ENCODE measurements around the gene HSPG2.
"Not testable (repeated sequence)": the region's sequence is repeated elsewhere in the genome, so short reads cannot be mapped to it uniquely, and the experiment has no call there.

The HSPG2 gene

DNA sequence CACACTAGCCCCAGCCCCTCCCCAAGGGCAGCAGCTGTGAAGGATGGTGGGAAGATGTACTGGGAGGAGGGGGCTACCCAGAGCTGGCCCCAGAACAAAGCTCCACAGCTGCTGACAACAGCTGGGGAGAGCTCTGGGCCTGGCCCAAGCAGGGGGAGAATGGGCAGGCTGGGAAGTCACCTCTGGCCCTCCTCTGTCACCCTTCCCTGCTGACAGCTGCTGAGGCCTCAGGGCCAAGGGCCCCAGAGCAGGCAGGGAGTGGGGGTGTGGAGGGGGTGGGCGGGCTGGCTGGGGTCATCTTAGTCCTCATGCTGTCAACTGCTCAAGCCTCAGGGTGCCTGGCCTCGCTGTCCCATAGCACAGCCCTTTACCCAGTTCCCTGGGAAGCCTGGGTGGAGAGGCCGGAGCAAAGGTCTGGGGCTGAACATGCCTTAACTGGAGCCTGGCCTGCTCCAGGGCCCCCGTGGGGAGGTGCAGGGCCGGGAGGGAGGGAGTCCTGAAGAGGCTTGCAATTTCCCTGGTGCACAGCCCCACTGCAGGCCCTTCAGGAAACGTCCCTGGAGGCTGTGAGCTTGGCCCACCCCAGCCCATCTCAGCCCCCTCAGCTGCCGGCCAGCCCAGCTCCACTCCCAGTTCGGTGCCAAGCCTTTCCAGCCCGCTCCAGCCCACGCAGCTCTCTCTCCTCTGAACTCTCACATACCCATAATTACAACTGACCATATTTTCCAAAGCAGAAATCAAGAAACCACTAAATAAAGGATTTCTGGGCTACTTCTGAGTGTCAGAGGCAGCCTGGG is 25.7 kb downstream of the HSPG2 start:
- no peak for DNase-seq

DNA sequence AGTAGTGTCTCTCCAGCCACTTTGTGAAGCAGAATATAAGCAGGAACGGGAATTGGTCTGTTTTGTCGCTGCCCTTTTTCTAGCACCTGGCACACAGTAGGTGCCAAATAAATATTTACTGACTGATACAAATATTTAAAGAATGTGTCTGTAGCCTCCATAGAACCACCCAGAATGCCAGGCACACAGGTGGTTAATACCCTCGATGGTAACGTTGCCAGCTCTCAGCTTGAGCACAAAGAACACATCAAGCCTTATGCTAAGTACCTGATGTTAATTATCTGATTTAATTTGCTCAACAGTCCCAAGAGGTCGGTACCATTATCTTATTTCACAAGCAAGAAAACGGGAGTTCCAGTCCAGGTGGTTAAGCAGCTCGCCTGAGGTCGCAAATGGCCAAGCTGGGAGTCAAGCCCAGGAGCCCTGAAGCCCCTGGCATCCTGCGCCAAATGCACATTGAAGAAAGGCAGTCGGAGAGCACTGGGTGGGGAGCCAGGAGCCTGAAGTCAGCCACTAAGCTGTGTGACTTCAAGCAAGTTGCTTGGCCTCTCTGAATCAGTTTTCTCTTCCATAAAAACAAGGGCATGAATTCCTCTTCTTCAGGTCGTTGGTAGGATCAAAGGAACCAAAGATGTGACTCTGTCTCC is 26.4 kb downstream of the HSPG2 start:
- no peak for DNase-seq

DNA sequence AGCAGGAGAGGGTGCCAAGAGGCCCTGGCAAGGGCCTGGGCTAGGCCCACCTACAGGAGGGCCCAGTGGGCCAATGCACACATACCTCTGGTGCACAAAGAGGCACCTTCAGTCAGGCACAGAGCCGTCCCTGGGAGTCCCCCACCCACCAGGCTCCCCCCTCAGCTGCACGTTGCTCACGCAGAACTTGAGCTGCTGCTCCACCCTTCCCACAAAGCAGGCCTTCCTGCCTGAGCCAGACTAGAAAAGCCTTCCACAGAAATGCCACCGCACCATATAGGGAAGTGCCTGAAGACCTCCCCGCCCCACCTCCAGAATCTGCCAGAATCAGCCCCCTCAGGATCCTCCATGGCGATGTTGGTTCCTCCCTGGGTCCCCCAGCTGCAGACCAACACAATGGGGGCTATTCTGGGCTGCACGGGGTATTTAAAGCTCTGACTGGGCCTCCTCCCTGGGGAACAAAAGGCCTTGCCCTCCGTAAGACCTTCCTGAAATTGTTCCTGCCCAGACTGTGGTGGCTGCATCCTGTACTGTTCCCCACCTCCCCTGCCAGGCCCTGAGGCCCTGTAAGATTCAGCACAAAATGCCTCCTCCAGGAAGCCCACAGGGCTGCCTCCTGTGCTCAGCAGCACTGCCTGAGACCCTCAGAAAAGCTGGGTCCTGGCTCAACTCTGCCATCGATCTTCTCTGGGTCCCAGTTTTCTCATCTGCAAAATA is 27.2 kb downstream of the HSPG2 start:
- DNase-seq = peak; percentile 31

DNA sequence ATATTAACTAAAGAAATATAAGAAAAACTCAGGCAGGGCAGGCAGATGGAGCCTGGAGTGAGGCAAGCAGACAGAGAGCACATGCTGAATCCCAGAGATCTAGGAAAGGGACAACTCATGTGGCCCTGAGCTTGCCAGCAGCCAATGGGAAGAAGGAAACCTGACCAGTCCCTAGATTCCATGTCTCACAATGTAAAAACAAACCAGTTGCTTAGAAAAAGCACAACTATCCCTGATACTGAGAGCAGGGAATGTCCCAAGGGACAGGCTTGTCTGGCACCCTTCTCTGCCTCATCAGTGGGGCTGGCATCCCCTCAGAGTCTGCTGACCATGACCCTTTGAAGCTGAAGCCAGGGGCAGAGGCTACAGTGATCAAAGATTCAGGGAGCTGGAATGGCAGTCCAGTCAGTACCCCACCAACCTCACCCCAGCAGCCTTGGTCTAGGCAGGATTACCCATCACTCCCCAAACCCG is 27.8 kb downstream of the HSPG2 start:
- no peak for DNase-seq

DNA sequence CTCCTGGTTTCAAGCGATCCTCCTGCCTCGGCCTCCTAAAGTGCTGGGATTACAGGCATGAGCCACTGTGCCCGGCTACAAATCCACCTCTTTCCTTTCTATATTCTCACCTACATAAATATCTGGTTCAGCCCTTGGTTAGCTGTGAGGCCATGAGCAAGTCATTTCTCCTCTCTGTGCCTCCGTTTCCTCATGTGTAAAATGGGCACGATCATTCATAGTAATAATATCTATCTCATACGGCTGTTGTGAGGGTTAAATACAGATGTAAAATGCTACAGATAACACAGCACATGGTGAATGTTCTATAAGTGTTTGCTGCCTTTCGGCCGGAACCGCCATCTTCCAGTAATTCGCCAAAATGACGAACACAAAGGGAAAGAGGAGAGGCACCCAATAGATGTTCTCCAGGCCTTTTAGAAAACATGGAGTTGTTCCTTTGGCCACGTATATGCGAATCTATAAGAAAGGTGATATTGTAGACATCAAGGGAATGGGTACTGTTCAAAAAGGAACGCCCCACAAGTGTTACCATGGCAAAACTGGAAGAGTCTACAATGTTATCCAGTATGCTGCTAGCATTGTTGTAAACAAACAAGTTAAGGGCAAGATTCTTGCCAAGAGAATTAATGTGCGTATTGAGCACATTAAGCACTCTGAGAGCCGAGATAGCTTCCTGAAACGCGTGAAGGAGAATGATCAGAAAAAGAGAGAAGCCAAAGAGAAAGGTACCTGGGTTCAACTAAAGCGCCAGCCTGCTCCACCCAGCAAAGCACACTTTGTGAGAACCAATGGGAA is 29.2 kb downstream of the HSPG2 start:
- DNase-seq = not testable (repeated sequence)

DNA sequence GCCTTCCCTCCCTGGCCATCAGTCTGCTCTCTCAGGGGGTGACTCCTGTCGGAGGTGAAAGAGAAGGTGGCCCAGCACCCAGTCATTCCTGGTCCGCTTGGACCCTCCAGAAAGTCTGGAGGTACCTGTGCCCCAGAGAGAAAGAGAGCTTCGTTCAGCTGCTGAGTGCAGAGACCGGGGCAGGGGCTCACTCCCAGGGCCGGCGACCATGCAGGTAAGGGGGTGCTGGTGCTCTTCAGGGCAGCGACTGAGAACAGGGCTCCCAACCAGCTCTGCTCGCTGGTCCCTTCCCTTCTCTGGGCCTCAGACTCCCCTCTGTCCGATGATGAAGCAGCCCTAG is 30.1 kb downstream of the HSPG2 start:
- no peak for DNase-seq

DNA sequence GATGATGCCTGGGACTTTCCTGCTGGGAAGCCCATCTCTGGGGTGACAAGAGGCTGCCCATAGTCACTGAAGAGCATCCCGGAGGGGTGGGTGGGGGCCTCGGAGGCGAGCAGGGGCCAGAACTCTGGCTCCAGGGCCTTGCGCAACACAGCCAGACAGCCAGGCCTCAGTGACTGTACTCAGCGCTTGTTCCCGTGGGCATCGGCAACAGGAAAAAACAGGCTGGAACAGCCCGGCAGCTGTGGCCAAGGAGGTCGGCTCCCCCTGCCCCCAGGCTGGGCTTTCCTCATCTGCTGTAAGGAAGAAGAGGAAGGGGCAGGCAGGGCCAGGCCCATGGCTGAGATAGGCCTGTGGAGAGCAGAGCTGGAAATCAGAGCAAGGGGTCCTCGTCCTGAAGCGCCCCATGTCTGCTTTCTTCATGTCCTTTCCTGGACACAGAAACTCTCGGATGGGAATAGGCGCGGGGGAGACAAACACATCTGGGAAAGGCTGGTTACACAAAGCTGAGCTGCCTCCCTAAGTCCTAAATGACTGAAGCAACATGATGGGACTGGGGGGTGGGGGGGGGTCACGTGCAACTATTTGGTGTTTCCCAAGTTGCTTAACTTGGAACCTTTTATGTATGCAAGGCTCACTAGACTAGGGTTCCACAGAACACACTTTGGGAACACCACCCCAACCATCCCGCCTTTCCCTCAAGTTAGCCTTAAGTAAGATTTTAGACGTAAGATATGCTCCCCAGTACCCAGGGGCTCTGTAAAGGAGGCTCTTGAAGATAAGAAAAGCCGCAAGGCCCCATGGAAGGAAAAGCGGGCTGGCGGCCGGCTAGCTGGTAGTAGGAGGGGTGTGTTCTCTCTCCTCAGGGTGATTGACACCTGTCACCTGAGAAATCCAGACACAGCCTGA is 30.7 kb downstream of the HSPG2 start:
- DNase-seq = no peak

DNA sequence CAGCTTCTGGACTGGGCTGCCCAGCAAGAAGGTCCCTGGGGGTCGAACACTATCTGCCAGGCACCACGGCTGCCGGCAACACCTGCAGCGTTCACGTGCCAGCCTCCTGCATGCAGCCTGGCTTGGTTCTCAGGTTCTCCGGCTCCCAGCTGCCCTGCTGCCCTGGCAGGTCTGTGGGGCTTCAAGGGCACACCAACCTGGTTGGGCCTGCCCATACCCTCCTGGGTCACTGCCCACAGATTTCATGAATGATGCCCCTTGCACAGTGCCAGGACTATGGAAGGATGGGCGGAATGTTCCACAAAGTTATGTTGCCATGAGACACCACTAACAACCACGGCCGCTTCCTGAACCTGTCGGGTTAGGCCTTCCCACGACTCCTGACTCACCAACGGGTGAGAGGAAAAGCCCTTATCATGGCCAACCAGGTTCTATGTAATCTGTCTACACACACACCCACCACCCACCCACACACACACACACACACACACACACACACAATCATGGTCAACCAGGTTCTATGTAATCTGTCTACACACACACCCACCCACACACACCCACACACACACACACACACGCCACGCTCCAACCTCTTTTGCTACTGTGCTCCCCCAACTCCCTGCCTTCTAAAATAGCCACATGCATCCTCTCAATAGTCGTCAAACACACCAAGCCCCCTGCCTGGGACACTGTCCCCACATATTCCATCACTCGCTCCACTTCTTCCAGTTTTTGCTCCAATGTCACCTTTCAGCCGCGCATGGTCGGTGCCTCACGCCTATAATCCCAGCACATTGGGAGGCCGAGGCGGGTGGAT is 32.2 kb downstream of the HSPG2 start:
- no peak for DNase-seq

DNA sequence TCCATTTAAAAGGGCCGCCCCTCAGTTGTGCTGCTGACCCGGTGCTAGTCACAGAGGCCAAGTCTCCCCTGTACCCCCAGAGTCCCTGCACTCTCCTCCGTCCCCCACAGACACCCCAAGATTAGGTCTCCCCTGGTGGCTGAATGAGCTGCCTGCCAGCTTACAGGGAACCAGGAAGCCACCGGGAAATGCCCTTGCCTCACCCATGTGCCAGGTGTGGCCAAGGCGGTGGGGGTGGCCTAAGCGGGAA is 32.7 kb downstream of the HSPG2 start:
- DNase-seq = no peak

DNA sequence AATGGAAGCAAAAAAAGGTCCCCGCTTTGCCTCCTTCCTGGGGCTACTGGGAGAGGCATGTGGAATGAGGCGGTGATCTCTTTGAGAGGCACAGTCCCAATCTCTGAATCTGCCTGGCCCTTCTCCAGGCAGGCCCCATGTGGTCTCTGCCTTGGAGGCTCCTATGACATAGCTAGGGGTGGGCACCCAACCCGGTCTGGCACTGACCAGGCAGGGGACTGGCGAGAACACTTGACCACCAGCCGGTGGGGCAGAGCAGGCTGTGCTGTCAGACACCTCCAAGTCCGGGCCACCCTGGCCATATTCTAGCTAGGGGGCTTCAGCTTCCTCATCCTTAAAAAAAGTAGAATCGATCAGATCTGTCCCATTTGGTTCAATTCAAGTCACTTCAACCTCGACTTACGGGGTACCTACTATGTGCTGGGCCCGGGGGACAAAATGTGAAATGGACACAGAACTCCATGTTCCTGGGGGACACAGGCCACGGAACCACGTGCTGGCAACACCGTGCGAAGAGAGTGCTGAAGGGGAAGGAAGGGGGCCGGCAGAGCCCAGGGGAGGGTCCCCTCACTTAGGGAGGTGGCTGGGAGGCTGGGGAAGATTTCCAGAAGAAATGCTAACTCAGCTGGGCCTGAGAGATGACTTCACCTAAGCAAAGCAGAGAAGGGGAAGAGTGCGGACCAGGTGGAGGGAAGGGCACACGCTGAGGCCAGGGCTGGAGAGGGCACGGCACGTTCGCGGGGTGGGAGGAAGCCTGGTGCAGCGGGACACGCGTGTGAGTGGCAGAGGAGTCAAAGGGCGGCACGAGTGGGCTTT is 33.3 kb downstream of the HSPG2 start:
- DNase-seq = no peak

DNA sequence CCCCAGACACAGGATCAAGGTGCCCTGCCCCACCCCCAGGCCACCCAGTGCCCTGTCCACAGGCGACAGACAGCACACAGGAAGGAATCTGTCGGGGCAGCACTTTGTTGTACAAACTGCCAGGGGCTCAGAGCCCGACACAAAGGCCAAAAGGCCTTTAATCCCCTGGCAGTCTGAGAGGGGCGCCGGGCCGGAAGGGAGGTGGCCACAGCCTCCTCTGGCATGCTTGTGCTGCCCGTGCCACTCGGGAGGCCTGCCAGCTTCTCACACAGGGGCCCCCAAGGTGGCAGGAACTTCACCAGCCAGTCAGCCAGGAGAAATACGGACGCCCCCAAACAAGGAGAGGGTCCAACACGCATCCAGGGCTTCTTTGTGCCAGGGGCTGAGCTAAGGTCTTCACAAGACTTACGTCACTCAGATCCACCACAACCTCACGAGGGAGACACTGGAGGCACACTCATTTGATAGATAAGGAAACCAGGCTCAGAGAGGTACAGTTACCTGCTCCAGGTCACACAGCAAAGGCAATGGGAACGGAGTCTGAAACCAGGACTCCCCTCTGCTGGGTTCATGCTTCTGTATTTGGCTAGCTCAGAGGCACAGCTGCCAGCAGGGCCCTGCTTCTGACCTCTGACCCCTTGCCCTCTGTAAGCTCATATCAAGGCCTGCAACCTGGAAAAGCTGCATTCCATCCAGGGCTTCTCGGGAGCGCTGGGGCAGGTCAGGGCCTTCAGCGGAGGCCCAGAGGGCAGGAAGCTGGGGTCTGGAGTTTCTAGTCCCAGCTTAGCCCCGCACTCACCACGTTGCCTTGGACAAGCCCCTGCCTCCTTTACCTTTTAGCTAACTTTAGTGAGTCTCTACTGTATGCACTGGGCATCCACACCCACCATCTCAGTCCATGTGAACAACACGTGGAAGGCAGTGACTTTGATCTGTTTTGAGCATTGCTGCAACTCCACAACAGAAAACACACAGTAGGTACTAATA is 34.8 kb downstream of the HSPG2 start:
- peak; percentile 8 for DNase-seq

DNA sequence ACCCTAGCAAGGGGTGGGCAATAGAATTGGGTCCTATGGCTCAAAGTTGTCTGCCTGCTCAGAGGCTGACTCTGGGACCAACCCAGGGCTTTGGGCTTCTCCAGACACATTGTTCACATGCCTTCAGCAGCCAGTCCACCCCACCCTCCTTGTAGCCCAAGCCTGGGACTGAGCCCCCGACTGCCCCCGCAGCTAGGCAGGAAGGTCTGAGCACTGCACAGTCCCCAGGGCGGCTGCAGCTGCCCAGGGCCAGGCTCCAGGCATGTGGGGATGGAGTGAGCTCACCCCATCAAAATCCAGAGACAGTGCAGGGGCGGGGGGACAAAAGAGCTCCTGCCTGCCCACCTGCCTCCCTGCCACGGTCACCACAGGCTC is 35.6 kb downstream of the HSPG2 start:
- DNase-seq = no peak

DNA sequence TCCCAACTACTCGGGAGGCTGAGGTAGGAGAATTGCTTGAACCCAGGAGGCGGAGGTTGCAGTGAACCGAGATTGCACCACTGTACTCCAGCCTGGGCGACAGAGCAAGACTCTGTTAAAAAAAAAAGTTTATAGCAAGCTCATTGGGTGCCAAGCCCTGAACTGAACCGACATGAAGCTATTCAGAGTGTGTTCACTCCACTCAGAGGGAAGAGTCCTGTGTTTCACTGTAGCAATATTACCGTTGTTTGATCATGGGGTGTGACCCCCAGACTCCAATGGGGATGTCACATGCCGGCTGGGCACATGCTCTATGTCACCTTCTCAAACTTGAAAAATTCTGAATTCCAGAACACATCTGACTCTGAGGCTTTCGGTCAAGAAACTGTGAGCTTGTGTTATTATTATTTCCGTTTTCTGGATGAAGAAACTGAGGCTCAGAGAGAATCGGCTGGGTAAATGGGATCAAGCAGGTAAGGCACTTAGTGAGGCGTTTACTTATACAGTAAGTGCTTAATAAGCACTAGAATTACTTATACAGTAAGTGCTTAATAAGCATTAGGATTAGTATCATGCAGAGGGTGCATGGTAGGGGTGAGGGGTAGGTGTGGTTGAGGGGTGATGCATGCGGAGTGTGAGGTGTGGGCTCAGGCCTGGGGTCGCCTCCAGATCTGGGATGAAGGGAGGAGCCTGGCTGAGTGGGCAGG is 36.2 kb downstream of the HSPG2 start:
- no peak for DNase-seq

DNA sequence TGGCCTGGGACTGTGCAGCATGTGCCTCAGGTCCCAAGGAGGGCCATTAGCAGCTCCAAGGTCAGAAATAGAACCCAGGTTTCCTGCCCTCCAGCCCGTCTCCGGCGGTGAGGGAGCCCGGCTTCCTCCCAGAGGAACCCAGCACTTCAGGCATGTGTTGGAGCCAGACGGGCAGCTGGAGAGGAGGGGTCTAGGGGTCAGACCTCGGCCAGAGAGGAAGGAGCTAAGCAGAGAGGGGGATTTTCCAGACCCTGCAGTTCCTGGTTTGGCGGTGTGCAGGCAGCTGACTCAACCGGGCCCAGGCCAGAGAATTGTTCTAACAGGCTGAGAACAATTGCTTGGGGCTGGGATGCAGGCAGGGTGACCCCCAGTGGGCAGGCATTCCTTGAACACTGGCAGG is 37.1 kb downstream of the HSPG2 start:
- DNase-seq = no peak

DNA sequence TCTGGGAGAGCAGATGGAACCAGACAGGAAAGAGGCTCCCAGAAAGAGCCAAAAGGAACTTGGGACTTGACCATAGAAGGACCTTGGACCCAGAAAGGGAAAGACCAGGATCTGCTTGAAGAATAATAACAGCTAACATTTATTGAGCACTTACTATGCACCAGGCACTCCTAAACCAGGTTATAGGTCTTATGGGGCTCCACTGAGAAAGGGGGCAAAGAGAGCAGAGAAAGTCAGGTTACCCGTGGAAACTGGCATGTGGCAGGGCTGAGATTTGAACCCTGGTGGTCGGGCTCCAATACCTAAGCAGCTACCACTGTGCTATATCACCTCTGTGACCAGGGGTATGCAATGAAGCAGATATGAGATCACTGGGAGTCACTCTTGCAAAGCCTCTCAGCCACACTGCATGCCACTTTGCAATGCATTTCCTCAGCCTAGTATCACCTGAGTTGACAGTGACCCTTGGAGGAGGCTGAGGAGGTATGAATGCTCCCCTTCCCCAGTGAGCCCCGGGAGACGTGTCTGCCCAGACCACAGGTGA is 37.8 kb downstream of the HSPG2 start:
- no peak for DNase-seq

DNA sequence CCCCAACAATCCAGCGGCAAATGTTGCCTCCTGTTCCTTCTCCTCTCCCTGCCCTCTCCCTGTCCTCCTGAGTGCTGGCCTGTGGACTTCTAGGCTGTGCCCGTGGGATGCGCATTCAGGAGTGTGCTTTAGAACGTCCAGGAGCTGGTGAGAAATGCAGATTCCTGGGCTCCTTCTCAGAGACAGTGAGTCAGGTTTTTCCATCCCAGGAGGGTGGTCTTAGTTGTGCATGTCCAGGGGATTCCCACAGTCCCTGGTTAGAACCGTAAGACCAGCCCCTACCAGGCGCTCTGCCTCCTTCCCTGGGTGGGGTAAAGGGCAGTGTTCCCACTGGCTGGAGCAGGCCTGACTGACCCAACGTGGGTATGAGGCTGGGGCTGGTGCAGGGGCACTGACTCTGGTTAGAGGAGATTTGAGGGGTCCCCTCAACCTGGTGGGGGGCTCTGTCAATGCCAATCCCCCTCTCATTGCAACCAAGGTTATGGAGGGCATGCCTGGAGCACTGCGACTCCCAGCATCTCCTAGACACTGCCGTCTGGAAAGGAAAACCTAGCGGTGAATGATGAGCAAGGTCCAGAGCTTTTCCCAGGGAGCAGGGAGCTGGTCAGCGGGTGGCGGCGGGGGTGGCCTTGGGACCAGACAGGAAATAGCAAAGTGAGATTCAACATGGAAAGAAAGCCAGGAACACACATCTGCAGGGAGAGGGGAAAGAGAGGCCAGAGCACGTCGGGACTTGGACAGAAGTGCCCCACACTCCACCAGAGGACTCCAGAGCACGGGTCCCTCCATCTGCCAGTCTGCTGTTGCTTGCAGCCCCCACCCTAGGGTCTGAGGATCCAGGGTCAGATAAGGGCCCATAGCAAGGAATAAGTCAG is 38.5 kb downstream of the HSPG2 start:
- DNase-seq = no peak

DNA sequence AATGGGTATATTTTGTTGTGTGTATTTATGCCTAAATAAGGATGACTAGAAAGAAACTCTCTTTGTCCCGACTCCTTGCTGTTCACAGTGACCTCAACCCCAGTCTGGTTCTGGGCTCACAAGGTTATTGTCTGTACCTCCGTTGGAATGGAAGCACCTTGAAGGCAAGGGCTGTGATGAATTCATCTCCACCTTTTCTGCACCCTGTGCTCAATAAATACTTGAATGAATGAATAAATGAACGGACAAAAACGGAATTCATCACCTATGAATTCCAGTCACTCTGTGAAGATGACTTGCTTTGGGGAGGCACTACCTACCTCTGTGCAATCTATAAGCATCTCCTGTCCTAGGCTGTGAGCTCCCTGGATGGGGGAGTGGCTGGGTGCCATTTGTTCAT is 39.3 kb downstream of the HSPG2 start:
- DNase-seq = no peak

Measured in CD4-positive, alpha-beta T cell treated with Interleukin-17A for 4 hours (primary cell).